GM19035 (cell line): ENCODE data around the gene RAPGEF1.

Experiments used
- ATAC-seq: cut with Tn5 transposase; IDR thresholded peaks from one replicate; pipeline ENCODE4 v1.9.1; 2021; ENCODE audit not compliant: unreplicated experiment

Gene RAPGEF1

DNA sequence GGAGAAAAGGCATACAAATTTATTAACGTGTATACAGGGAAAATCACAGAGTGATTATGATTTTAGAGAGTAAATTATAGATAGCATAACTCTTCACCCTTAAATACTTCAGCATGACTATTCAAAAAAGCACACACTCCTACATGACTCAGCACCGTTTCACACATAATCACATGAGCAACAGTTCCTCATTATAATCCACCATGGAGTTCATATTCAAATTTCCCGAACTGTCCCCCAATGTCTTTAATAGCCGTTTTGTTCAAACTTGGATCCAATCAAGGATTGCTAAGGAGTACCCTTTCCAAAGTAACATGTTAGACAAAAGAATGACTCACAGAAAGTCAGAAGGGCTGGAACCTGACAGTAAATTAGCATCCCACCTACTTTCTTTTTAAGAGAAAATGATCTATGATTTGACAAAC lies 32.1 kb downstream of the RAPGEF1 start:
- ATAC-seq = no peak

DNA sequence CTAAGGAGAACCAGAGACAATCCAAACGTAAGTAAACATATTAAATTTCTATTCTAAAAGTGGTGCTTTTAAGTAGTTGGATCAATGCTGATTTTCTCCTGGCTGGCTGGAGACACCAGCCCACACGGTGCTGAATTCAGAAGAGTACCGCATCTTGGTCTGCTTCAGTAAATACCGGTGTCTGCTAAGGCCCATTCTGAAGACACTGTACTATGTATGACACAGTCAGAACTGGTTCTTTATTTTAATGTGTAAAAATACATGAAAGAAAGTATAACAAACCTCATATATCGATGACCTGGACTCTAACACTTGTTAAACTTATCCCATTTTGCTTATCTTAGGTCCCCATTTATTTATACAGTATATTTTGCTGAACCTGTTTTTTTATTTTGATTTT lies 32.8 kb downstream of the RAPGEF1 start:
- no peak for ATAC-seq

DNA sequence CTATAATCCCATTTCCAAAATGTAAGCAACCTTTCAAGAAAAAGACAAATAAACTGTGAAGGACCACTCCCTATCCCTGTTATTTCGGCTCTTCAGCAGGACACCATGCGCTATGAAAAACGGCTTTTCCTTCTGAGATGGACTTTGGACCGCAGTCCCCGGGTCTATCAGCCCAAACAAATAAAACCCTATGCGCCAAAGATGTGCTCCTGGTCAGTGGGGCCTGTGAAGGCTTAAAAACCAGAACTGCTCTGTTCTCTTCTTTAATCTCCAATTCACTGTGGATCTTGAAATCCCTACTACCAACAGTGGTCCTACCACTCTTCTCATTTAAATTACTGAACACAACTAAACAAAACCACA lies 33.3 kb downstream of the RAPGEF1 start:
- no peak for ATAC-seq

DNA sequence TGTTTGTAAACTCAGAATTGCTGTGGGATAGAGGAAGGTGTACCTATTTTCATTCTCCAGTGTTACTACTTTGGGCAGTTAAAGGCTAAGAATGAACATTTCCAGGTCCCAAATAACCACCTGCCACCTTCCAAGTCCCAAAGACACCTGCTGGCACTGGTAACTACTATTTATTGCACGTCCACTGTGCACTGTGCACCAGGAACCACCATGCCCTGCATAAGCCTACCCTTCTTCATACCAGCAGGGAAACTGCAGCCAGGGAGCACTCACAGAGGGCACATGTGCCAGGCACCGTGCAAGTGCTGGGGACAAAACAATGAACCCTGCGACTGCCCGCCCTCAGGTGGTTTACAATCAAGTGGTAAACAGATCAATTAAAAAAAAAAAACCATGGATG lies 34.9 kb downstream of the RAPGEF1 start:
- no peak for ATAC-seq

DNA sequence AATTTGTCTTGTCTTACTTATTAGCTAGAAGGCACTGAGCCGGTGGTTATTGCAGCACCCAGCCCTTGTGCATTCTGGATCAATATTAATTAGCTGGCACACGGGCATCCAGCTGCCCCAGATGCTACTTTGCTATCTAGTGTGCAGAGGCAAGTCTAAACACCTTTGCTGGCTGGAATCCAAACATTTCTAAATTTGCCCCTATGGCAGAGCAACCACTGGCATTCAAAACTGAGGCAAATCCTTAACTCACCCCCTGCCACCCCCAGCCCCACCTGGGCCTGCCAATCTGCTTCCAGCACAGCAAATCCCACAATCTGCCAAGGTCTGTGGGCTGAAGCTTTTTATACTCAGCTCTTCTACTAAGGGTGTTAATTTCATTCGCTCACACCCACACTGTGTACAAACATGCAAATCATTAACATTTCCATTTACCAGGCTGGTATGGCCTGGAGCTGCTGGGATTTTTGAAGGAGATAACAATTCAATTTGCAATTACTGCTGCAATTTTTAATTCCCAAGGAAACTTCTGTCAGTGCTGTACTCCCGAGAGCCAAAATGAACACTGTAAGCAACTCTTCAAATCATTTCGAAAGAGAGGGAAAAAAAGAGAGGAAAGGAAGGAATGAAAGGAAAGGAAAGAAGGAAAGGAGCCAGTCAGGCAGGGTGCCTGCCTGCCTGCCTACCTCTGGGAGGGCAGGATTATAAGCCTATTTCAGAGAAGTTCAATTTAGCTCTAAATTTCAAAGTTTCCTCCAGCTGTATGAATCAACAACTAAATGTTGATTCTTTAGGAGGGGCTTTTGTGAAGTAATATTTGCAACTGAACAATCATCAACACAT lies 35.5 kb downstream of the RAPGEF1 start:
- ATAC-seq = no peak

DNA sequence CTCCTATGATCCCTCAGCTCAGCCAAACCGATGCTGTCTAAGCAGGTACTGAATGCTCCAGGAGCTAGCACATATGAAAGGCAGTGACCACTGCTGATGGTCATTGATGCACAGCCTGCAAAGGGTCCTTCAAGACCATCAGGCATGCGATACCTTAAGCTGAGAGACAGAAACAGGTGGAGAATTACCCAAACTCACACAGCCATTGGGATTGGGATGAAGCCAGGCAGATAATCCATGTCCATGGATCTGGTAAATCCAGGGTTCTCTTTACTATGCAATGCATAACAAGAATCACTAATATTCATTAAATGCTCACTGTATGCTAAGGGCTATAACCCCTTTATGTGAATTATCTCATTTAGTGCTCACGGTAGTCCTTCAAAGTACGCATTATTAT lies 36.2 kb downstream of the RAPGEF1 start:
- ATAC-seq = no peak

DNA sequence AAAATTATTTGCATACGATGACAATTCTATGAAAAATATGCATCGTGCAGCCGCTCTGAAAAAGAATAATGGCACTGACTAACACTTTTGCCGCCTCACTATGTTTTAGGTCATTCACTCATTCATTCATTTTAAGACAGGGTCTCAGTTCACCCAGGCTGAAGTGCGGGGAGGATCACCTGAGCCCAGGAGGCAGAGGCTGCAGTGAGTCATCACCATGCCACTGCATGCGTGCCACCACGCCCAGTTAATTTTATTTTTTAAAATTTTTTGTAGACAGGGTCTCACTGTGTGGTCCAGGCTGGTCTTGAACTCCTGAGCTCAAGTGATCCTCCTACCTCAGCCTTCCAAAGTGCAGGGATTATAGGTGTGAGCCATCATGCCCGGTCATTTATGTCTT lies 37.0 kb downstream of the RAPGEF1 start:
- no peak for ATAC-seq

DNA sequence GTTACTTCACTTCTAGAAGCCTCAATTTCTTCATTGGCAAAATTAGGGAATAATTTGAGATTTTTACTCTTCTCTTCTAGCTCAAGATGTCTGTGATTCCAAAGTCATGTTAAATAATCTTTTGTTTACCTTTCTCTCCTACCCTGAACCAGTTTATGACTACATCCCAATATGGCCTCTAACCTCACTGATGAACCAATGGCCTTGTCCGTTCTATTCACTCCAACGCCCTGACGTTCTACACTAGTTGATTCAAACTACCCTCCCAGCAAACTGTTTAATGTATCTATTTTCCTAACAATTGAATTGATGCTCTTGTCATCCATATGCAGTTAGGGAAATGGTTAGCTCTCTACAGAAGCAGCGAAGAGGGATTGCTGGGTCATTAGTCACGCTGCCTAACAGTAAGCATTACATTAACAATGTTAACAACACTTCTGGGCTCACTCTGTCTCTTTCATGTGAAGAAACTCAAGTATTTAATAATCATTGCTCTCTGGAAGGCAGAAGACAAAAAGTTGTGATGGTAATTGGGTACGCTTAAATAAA lies 38.0 kb downstream of the RAPGEF1 start:
- no peak for ATAC-seq

DNA sequence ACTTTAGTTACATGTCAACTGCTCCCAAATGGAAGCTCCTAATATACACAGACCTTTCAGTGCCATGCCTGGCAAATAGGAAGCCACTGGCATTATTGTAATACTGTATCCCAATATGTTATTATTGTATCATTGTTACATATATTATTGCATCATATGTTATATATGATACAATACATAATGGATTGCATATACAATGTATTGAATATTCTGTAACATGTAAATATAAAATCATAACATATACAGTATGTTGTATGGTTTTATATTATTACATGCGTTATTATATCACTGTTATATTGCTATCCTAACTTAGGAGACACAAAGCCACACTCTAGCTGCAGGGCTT lies 38.5 kb downstream of the RAPGEF1 start:
- no peak for ATAC-seq

DNA sequence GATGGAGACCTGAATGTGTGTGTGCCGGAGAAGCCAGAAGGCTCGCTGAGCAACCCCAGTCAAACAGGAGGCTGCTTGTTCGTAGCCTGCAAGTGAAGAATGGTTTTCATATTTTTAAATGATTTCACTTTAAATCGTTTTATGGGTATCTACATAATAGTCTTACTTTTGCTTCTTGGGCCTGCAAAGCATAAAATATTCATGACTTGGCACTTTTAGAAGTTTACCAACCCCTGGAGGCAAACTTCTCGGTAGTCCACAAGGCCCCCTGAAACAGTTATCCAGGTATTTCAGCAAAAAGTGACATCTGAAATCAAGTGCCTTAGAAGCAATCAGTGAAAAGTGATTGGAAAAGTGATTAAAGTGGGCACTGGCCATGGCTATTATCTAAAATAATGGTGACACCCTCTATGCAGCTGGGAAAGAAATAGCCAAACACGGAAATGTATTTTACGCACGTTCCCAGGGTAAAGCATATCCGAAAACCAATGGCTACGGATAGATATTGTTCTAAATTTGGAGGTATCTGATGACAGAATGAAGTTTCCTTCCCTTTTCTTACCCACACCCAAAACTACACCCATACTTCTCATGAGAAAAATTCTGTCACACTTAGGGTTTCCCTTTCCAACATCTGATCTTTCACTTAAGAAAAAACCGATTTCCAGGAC lies 39.0 kb downstream of the RAPGEF1 start:
- ATAC-seq = no peak

DNA sequence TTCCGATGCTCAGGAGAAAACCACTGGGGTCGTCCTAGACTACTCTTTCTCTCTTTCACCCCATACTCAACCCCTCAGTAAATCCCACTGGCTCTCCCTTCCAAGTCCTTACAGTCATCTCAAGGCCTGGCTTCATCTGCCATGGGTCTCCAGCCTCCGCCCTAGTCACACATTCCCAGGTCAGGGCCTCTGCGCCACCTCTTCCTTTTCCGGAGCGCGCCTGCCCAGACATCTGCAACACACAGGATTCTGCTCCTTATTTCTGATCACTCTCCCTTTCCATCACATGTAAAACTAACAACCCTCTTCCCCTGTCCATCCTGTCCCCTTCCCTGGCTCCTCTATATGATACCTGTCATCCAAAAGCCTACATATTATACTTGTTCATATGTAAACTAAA lies 39.8 kb downstream of the RAPGEF1 start:
- no peak for ATAC-seq

DNA sequence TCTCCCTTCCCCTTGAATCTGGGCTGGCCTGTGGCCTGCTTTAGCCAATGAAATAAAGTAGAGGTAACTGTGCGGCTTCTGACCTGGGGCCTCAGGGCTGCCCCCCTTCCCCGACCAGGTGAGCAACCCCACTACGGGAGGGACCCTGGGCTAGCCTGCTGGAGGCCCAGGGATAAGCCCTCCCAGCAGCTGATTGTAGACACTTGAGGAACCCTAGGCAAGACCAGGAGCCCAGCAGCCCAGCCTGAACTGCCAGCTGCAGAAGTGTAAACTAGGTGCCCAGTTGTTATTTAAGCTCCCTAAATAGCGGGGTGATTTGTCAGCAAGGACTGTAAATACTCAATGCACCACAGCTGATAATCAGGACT lies 41.3 kb downstream of the RAPGEF1 start:
- ATAC-seq = no peak

DNA sequence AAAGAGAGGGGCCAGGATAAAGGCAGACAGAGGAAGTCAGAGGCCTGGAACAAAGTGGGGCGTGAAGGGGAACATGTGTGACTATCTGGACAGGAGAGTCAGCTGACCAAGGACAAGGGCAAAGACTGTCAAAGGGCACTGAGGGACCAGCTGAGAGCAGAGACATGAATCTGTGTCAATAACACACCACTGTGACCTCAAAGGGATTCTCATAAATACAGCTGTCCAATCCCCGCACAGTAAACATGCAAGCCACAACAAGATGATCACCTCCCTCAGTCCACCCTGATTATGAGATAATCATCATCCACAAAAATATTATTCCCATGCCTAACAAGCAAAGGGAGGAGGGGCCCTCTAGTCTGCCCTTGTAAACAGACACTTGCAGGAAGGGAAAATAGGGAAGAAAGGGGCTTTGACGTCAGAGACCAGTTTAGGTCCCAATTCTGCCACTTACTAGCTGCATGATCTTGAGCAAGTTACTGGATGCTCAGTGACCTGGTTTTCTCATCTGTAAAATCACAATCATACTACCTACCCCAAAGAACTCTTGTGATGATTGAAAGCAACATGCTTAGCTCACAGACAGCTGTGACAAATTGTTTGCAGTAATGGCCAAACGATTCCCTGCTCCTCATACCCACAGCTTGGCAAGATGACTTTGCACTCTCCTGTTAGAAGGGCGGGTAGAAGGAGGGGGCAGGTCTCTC lies 41.8 kb downstream of the RAPGEF1 start:
- ATAC-seq = no peak

DNA sequence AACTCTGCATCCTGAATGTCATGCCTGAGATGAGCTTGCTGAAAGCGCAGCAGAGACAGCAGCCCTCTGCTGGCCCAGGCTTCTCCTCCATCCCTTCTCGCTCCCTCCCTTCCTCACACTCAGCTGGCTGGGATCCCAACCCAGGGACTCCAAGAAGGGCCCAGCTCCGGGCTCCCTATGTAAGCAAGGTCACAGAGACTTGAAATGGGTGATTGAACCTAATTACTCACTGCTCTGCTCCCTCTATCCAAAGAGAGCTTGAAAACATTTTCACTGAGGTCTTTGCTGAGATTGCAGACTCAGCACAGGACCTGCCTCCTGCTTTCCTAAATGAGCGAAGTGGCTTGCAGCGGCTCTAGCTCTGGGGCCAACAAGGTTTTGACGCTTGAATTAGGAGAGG lies 42.8 kb downstream of the RAPGEF1 start:
- no peak for ATAC-seq

DNA sequence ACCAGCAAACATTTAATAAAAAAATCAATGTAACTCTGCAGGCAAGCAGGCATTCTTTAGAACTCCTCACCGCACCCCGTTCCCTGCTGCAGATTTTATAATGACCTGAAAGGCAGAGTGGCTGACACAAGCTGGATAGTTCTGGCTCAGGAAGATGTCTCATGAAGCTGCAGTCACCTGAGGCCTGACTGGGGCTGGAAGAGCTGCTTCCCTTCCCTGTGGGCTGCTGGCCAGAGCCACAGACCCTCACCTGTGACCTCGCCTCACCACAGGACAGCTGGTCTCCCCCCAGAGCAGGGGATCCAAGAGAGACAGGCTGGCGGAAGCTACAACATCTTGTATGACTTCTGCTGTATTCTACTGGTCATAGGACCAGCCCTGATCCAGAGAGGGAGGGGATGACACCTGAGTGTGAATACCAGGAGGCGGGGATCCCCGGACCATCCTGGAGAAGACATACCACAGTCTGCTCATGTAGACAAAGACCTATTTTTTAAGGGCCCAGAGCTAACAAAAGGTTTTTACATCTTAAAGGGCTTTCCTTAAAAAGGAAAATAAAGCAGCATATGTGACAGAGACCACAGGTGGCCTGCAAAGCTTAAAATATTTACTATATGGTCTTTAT lies 43.9 kb downstream of the RAPGEF1 start:
- ATAC-seq = no peak

DNA sequence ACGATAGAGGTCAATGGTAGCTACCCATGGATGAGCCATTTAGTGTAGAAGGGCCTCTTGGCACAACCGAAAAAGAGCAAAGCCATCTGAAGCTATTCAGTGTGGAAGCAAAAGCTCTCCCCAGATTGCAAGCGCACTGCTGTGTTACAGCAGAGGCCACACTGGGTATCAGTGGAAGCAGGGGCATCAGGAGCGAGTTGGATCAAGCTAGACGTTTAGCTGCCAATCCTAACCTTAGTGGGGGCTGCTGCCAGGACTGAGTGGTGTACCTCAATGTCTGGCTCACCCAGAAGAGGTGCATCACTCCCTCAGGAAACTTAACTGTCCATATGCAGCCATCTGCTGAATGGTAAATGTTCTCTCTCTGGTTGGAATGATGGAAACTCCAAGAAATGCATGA lies 44.5 kb downstream of the RAPGEF1 start:
- no peak for ATAC-seq

DNA sequence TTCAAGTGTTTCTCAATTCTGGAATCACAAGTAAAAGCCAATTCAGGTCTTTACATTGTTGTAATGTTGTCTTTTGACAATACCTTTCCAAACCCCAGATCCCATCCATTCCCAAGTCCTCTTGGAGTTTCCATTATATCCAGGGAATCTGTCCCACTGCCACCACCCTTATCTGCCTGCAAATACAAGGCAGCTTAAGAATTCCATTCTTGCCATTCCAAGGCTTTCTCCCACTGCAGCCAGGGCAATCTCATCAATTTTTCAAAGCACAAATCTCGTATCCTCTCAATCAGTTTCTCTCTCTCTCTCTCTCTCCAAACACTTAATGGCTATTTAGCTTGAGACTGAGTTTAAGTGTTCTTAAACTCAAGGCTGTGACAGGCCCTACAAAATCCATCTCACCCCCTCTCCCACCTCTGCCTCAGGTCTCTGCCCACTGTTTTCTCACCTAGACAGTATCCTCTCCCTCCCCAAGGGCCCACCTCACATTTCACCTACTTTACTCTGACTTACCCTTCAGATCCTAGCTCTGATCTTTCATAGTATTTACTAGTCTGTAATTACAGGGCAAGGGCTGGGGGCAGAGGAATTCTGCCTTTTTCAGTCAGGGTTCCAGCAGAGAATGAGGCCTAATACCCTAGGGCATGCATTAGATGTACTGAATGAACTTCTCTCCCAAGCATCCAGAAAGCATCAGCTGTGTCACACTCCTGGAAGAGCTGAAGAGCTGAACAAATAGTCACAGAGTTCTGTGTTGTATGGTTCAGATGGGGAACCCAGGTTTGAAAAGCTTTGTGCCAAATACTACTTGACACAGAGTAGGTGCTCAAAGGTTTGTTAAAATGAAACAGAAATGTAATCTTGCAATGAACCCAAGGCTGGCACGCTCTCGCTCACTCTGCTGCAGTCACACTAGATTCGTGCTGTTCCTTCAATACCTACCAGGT lies 46.0 kb downstream of the RAPGEF1 start:
- ATAC-seq = no peak

DNA sequence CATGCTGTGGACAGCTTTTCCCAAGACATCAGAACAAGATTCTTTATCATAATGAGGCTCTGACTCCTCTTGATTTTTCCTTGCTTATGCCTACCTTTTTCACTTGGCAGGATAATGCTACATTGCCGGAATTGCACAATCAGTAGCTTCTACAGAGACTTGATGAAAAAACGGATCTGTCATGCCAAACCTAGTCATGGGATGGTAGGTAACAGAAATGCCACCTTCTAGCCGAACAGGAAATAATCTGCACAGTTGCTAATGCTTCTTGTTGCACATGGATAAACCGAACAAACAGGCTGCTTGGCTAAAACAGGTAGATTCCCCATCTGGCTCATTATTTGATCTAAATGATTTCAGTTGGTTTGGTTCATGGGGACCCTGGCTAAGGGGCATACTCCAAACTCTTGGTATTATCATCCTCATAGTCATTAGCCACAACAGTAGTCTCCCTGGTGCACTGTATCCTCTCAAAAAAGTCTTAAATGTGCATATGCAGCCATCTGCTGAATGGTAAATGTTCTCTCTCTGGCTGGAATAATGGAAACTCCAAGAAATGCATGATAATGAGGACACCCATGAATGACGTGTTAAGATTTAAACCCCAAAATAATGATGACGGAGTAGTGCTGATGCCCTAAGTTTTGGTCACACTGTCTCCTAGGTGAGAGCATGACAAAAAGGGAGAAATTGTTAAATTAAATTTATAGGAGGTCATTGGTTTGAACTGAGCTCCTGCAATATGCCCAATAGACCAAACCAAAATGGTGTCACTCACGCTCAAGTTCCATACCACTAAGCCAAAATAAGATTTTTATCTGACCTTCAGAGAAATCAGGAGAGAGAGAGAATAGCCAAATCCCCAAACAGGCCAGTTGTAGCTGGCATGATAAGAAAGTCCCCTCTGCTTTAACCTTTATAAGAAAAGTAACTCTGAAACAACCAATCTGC lies 47.0 kb downstream of the RAPGEF1 start:
- no peak for ATAC-seq

DNA sequence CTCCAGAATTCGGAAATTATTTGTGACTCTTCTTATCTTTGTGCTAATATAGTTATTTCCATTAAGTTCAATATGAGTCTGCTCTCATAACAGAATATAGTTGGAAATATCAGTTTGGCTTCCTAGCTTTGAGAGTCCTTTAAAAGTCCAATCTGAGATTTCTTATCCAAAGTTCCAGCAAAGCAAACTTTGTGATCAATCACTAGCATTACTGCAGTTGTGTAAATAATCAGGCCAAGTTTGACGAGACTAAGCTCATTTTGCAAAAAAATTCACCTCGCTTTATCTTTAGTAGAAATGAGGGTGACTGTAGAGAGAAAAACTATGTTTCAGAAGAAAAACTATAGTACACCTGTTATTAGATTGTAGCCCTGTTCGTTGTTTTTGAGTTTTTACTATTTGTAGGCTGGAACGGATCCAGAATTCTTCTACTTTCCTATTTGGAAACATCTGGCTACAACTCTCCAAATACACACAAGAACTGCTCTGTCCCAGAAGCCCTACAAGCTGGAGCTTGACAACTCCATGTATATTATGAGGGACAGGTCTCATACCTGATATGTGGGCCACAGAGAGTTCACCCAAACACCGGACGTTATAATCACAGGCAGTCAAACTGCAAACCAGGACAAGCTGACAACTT lies 47.8 kb downstream of the RAPGEF1 start:
- no peak for ATAC-seq
